A549 (cell line): ENCODE measurements around the gene PTPRH. TPM values are rescaled to one million over a fixed set of nuclear protein-coding genes. Genes with fewer than 3 reads are reported as not detected.

Experiments used
- ATAC-seq, 2 experiments: fragments of 200-7000 bp in 1 of 2; fragments of >200 bp in 1 of 2; cut with Nextera tagmentation in 1 of 2; cut with Tn5 transposase in 1 of 2; 3 replicates each; pipeline versions ENCODE4 v1.8.0 to v1.9.1; 2018 to 2020; ENCODE audit warnings: mild to moderate bottlenecking in 1 of 2, moderate library complexity in 1 of 2
- CTCF ChIA-PET: fragments of 300-600 bp; sonication (Branson Sonifier 250); formaldehyde crosslinking; extraction: SDS; loops from one replicate; lab custom pipeline; 2021; ENCODE audit warnings: antibody characterized with exemption, inconsistent platforms; lab: Yijun Ruan, JAX
- POLR2A ChIA-PET: fragments of 350-600 bp; formaldehyde crosslinking; extraction: SDS; loops from one replicate; lab custom pipeline; 2021; ENCODE audit warnings: antibody characterized with exemption, inconsistent platforms; lab: Yijun Ruan, JAX
- DNase-seq, 2 experiments: peaks; one replicate each; pipeline versions ENCODE4 v3.0.0 to v3.0.0-alpha.2; 2011 to 2016; ENCODE audit warnings: low read depth in 1 of 2, low spot score in 1 of 2
- FAIRE-seq: peaks from 2 replicates; lab custom pipeline; 2011; peaks lifted over from hg19 to GRCh38; lab: Jason Lieb, UNC
- H3K27ac ChIP-seq, 2 experiments: fragments of >200 bp; sonication (Bioruptor Twin); formaldehyde crosslinking; 3 replicates each; pipeline ENCODE4 v1.5.1; 2016 to 2017
- H3K4me1 ChIP-seq: fragments of >200 bp; sonication (Bioruptor Twin); formaldehyde crosslinking; 3 replicates; pipeline ENCODE4 v1.6.1; 2016
- H3K4me2 ChIP-seq: fragments of >200 bp; sonication (Bioruptor Twin); formaldehyde crosslinking; 3 replicates; pipeline ENCODE4 v1.6.1; 2016
- H3K4me3 ChIP-seq: fragments of >200 bp; sonication (Bioruptor Twin); formaldehyde crosslinking; 3 replicates; pipeline ENCODE4 v1.5.1; 2016
- H3K9me3 ChIP-seq: fragments of >200 bp; sonication (Bioruptor Twin); formaldehyde crosslinking; 3 replicates; pipeline ENCODE4 v1.6.1; 2016
- ATOH8 ChIP-seq: fragments of 250-450 bp; sonication (Bioruptor Pico); IDR thresholded peaks from 2 replicates; pipeline ENCODE4 v1.5.0; 2020; ENCODE audit warnings: low read depth, mild to moderate bottlenecking, moderate library complexity
- BHLHE40 ChIP-seq: IDR thresholded peaks from 2 replicates; pipeline ENCODE4 v1.6.1; 2012; ENCODE audit warnings: low read depth, low read length, inconsistent platforms
- CBX2 ChIP-seq: fragments of 200-600 bp; sonication (generic); IDR thresholded peaks from 2 replicates; pipeline ENCODE4 v1.6.1; 2016; ENCODE audit warnings: low read depth, mild to moderate bottlenecking, borderline replicate concordance
- CBX8 ChIP-seq: fragments of 200-600 bp; sonication (generic); IDR thresholded peaks from 2 replicates; pipeline ENCODE4 v1.6.1; 2016
- E2F6 ChIP-seq: IDR thresholded peaks from 2 replicates; pipeline ENCODE4 v1.6.1; 2012; ENCODE audit warnings: low read depth, borderline replicate concordance
- EHMT2 ChIP-seq: fragments of 200-600 bp; sonication (generic); IDR thresholded peaks from 2 replicates; pipeline ENCODE4 v1.6.1; 2016; ENCODE audit warnings: antibody characterized with exemption, low read depth, mild to moderate bottlenecking, moderate library complexity
- ELK1 ChIP-seq: fragments of 150-350 bp; IDR thresholded peaks from 2 replicates; pipeline ENCODE4 v1.6.1; 2014; ENCODE audit warnings: low read depth, mild to moderate bottlenecking, low read length
- HOXB13 ChIP-seq: fragments of 250-450 bp; sonication (Bioruptor Pico); IDR thresholded peaks from 2 replicates; pipeline ENCODE4 v1.5.0; 2020; ENCODE audit warnings: low read depth, mild to moderate bottlenecking, moderate library complexity
- JUN ChIP-seq, 2 experiments: fragments of >200 bp; sonication (Bioruptor Twin); formaldehyde crosslinking; IDR thresholded peaks; 2 replicates in 1 of 2; 3 replicates in 1 of 2; pipeline ENCODE4 v1.6.1; 2016 to 2017
- KDM1A ChIP-seq: fragments of 200-600 bp; sonication (generic); IDR thresholded peaks from 2 replicates; pipeline ENCODE4 v1.6.1; 2016; ENCODE audit warnings: low read depth, mild to moderate bottlenecking
- KDM5A ChIP-seq: fragments of 200-600 bp; sonication (generic); IDR thresholded peaks from 2 replicates; pipeline ENCODE4 v1.6.1; 2016; ENCODE audit warnings: antibody characterized with exemption, mild to moderate bottlenecking
- NFE2L2 ChIP-seq: fragments of 150-350 bp; conservative IDR thresholded peaks from 2 replicates; pipeline ENCODE4 v1.6.1; 2014; ENCODE audit warnings: low read length
- NPAS2 ChIP-seq: fragments of 250-450 bp; sonication (Bioruptor Pico); IDR thresholded peaks from 2 replicates; pipeline ENCODE4 v1.8.0; 2022; ENCODE audit warnings: mild to moderate bottlenecking, moderate library complexity, borderline replicate concordance
- PHF8 ChIP-seq: fragments of 200-600 bp; sonication (generic); IDR thresholded peaks from 2 replicates; pipeline ENCODE4 v1.6.1; 2016; ENCODE audit warnings: low read depth, mild to moderate bottlenecking, antibody characterized with exemption, moderate library complexity, borderline replicate concordance
- POLR2A ChIP-seq: IDR thresholded peaks from 2 replicates; pipeline ENCODE4 v1.6.1; 2012; ENCODE audit warnings: mild to moderate bottlenecking, low read length
- RARB ChIP-seq: fragments of 250-450 bp; sonication (Bioruptor Pico); IDR thresholded peaks from 2 replicates; pipeline ENCODE4 v1.8.0; 2021; ENCODE audit warnings: mild to moderate bottlenecking, moderate library complexity
- REST ChIP-seq: fragments of 200-600 bp; sonication (generic); IDR thresholded peaks from 2 replicates; pipeline ENCODE4 v1.6.1; 2016; ENCODE audit warnings: antibody characterized with exemption, mild to moderate bottlenecking, moderate library complexity
- RFX5 ChIP-seq: fragments of 450-650 bp; IDR thresholded peaks from 2 replicates; pipeline ENCODE4 v1.7.1; 2014; ENCODE audit warnings: antibody characterized with exemption, mild to moderate bottlenecking, moderate library complexity
- TFCP2L1 ChIP-seq: fragments of 250-450 bp; sonication (Bioruptor Pico); IDR thresholded peaks from 2 replicates; pipeline ENCODE4 v1.5.0; 2021; ENCODE audit warnings: mild to moderate bottlenecking
- USF2 ChIP-seq: fragments of 450-650 bp; IDR thresholded peaks from 2 replicates; pipeline ENCODE4 v1.6.1; 2014; ENCODE audit warnings: antibody characterized with exemption
- ZC3H11A ChIP-seq: fragments of 450-650 bp; IDR thresholded peaks from 2 replicates; pipeline ENCODE4 v1.6.1; 2014; ENCODE audit warnings: antibody characterized with exemption, mild to moderate bottlenecking
- ZSCAN20 ChIP-seq: fragments of 250-450 bp; sonication (Bioruptor Pico); IDR thresholded peaks from 2 replicates; pipeline ENCODE4 v1.8.0; 2022; ENCODE audit warnings: mild to moderate bottlenecking, moderate library complexity
- WGBS: methylation state at CpG from one replicate; pipeline ENCODE4 v1.1.6; 2017; ENCODE audit errors: missing lambda C conversion rate; 5-methylcytosine and 5-hydroxymethylcytosine counted together
- polyA plus RNA-seq, 4 experiments: library from polyadenylated mRNA; depleted of rRNA in 3 of 4; stranded (reverse); fragments of >200 nt; fragmentation: RNase III in 1 of 4; extraction: RNeasy Plus Mini Kit Qiagen cat#74134 plus additional on column Dnase treatment in 1 of 4; gene quantifications; 2 replicates in 3 of 4; 3 replicates in 1 of 4; pipeline ENCODE4 v1.2.3, GENCODE V29; 2011 to 2017

PTPRH gene
- polyA plus RNA-seq, 2 of the 4 experiments (the other 2 are of a cell fraction), result 1.6 to 4.2 TPM

GRCh38 chr19:55242517-55242916 lies 33.2 kb upstream of the PTPRH start:
- no peak for TF ChIP-seq CBX8
- TF ChIP-seq POLR2A, result no peak
- TF ChIP-seq TFCP2L1, result no peak
- no peaks in the 10 kb centered on the region for H3K9me3 ChIP-seq
- 80% methylated on average over 7 of the region's 7 CpGs for WGBS

GRCh38 chr19:55241935-55242464 lies 32.7 kb upstream of the PTPRH start:
- H3K4me2 ChIP-seq, result no peak overlapping the region
- H3K4me1 ChIP-seq, result no peaks in the 10 kb centered on the region
- TF ChIP-seq USF2, result no peak
- no peak for TF ChIP-seq RFX5
- TF ChIP-seq CBX2, result no peak
- no peak for TF ChIP-seq NPAS2 (CRISPR knock-in tag)
- no peak for TF ChIP-seq ATOH8
- no peak for TF ChIP-seq KDM5A
- no peak for TF ChIP-seq REST
- no peak for TF ChIP-seq NFE2L2
- TF ChIP-seq, all 56 proteins: peak for 0
- DNase-seq (no peak), FAIRE-seq (no peak), ATAC-seq (no peak)
- CTCF ChIA-PET, result interaction anchor here (1.1 to 3.1 kb wide), 6 partner anchors 9 to 176 kb away, joined by 3 to 13 read pairs (median 4); no protein-coding TSS in a partner anchor
- no peaks in the 10 kb centered on the region for H3K9me3 ChIP-seq
- H3K4me3 ChIP-seq, result no peak overlapping the region
- H3K27ac ChIP-seq, result no peak overlapping the region
- POLR2A ChIA-PET, result no interaction called here
- 97% methylated on average over 14 of the region's 16 CpGs for WGBS

More at GRCh38 chr19:55242517-55242916, 33.2 kb upstream of the PTPRH start:
- DNase-seq (no peak), ATAC-seq (no peak), FAIRE-seq (no peak)
- Histone ChIP-seq H3K4me1 (peaks cover 4% of the 10 kb centered on the region; the same call in 2 of the 3 replicates), H3K27ac (no peak overlapping the region), H3K4me3 (no peak overlapping the region), H3K4me2 (no peak overlapping the region)
- CTCF ChIA-PET, result interaction anchor here (1.1 to 3.1 kb wide), 6 partner anchors 9 to 176 kb away, joined by 3 to 13 read pairs (median 4); no protein-coding TSS in a partner anchor
- POLR2A ChIA-PET, result no interaction called here

- TF ChIP-seq PHF8 (no peak), ZSCAN20 (CRISPR knock-in tag) (no peak), HOXB13 (CRISPR knock-in tag) (no peak), RARB (CRISPR knock-in tag) (no peak), JUN (IDR thresholded peaks at IDR 0.05) (no peak), E2F6 (no peak), ZC3H11A (no peak), BHLHE40 (no peak), KDM1A (no peak), EHMT2 (no peak), ELK1 (no peak)
- ATAC-seq, result no peak
- ChIA-PET CTCF (interaction anchor here (1.1 to 1.8 kb wide), 5 partner anchors 10 to 100 kb away, joined by 3 to 6 read pairs (median 4); no protein-coding TSS in a partner anchor), POLR2A (no interaction called here)
- H3K27ac ChIP-seq, result no peak overlapping the region
- no peaks in the 10 kb centered on the region for H3K4me1 ChIP-seq
- H3K9me3 ChIP-seq, result no peaks in the 10 kb centered on the region
- no peak overlapping the region for H3K4me3 ChIP-seq
- no peak for FAIRE-seq
- WGBS, result 91% methylated on average over 32 of the region's 37 CpGs
- DNase-seq, result no peak
- no peak overlapping the region for H3K4me2 ChIP-seq
These were observed 32.0 kb upstream of the PTPRH start for GRCh38 chr19:55241143-55241934.
